GM19455 (cell line): ENCODE data around the gene SIDT1.

Experiments
- ATAC-seq: cut with Tn5 transposase; IDR thresholded peaks from one replicate; pipeline ENCODE4 v1.9.1; 2021; ENCODE audit not compliant: unreplicated experiment

SIDT1 gene

DNA sequence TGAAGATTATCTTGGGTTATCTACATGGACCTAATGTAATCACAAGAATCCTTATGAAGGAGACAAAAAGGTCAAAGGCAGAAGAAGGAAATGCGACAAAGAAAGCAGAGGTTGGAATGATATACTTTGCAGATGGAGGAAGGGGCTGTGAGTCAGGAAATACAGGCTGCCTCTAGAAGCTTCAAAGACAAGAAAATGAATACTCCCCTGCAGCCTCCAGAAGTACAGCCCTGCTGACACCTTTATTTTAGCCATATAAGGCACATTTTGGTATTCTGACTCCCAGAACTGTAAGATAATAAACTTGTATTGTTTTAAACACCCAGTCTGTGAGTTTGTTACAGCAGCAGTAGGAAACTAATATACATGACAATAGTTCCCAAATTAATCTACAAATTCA, 58.6 kb downstream of the SIDT1 start:
- ATAC-seq = no peak

DNA sequence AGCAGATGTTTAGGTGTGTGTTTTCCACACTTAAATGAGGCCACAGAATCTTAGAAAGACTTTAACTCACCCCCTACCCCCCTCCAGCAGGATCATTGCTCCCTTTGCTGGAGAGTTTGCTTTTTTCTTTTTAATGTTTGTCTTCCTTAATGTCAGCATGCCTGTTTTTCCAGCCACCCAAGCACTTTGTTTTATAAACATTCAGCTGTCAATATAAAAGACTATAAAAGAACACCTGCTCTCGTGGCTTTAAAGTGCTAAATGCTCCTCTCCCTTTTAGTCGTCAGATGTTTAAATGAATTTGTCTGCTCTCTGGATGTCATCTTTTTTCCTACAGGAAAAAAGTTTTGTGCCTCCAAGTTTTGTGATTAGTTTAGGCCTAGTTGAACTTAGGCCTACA, 61.7 kb downstream of the SIDT1 start:
- no peak for ATAC-seq

DNA sequence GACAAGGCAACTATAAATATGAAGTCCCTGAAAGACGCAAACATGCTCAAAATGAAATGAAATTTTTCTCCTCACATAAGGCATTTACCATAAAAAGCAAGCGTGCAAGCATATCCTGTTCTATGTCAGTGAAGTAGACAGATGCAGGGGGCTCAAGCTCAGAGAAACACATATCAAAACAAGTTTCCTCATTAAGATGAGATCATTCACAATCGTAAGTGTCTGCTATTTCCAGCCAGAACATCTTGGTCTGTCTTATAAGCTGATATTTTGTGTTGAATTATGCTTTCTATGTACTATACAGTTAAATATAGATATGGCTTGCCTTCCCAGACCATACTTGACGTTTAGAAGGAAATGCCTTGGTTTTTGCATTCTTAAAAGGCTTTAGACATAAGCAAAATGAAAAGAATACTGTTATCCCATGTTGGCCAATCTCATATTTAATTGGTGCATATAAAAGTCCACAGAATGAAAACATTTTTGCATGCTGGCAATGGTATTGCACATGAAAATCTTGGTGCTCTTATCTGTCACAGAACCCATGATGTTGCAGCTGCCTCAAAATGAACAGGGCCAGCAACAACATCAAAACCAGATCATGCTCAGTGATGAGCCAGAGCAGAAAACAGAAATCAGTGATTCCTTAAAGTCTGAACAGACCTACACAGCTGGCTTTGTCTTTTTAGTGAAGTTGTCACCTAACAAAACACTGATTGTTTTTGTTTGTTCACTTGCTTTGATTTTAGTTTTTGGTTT, 65.4 kb downstream of the SIDT1 start:
- no peak for ATAC-seq

- no peak for ATAC-seq
These were observed 68.2 kb downstream of the SIDT1 start for GRCh38 chr3:113600418-113601182.

DNA sequence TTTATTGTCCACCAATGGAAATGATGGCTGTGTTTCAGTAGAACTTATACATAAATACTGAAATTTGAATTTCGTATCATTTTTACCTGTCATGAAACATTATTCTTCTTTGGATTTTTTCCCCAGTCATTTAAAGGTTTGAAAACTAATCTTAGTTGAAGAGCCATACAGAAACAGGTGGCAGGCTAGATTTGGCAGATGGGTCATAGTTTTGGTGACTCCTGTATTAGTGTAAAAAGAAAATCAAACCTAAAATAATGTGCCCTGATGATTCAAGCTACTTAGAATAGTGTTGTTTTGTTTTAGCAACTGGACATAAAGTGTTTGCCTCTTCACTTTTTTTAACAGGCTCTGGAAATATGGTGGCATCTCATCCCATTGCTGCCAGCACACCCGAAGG, 68.9 kb downstream of the SIDT1 start:
- no peak for ATAC-seq

GRCh38 chr3:113602256-113602655, 69.9 kb downstream of the SIDT1 start:
- no peak for ATAC-seq

DNA sequence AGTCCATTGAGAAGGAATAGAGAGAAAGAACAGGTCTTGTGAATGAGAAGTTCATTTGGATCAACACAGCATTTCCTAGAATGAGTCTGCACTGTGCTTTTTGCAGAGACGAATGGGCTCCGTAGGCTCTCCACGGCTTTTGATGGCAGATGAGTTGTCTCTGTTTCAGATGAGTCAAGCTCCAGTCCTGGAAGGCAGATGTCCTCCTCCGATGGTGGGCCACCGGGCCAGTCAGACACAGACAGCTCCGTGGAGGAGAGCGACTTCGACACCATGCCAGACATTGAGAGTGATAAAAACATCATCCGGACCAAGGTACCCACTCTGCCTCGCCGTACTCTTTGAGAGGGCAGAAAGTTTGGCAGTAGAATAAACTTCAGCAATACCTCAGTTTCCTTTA, 70.5 kb downstream of the SIDT1 start:
- ATAC-seq = no peak

- ATAC-seq = peak; percentile 100
These were observed 74.3 kb downstream of the SIDT1 start for GRCh38 chr3:113606539-113607218.

GRCh38 chr3:113607219-113607596, 74.9 kb downstream of the SIDT1 start:
- peak; percentile 21 for ATAC-seq

- no peak for ATAC-seq
These were observed 82.0 kb downstream of the SIDT1 start for GRCh38 chr3:113614402-113614801.

- no peak for ATAC-seq
These were observed 83.6 kb downstream of the SIDT1 start for GRCh38 chr3:113615976-113616375.

- ATAC-seq = no peak
These were observed 85.4 kb downstream of the SIDT1 start for GRCh38 chr3:113617726-113618125.

GRCh38 chr3:113620091-113620490, 87.7 kb downstream of the SIDT1 start:
- no peak for ATAC-seq

DNA sequence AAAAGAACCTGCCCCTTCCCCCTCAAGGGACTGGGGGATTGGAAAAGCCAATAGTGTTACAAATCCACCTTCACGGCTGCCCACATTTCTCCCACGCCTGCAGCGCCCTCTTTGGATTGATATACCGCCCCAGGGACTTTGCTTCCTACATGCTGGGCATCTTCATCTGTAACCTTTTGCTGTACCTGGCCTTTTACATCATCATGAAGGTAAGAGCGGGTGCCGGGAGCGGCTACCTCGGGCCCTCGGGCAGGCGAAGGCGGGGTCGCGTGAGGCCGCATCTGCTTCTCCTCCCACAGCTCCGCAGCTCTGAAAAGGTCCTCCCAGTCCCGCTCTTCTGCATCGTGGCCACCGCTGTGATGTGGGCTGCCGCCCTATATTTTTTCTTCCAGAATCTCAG, 91.0 kb downstream of the SIDT1 start:
- ATAC-seq = no peak

GRCh38 chr3:113623811-113624210, 91.5 kb downstream of the SIDT1 start:
- ATAC-seq = no peak

- no peak for ATAC-seq
These were observed 93.5 kb downstream of the SIDT1 start for GRCh38 chr3:113625834-113626233.

DNA sequence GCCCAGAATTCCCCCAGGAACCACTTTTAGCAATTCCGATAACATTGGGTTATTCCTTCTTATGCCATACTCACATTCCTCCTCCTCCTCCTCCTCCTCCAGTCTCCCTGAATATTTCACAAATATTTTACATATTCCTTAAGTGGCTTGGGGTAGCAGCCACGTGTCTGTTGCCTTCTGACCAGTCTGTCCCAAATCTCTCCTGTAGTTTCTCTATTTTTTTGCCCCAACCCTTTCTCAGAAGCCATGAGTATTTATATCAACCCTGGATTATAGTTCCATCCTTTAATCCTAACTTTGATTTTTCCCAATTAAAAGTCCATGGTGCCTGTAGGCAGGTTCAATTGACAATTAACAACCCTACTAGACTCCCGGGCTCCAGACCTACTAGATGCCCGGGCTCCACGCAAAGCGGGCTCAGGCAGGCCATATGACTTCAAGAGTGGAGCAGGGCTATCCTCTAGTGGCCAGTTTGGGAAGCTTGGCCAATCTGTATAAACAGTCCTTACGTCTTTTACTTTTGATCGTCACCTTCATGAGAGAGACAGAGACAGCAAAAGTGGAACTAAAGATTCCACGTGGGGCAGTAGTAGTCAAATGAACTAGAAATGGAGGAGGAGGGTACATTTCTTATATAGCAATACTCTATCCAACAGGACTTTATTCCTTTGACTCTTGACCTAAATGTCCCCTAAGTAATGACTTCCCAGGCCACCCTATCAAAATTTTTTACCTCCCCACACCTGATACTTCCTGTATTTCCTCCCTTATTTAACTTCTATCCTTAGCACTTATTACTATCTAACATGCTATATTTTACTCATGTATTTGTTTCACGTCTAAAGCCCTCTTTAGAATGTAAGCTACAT, 94.4 kb downstream of the SIDT1 start:
- no peak for ATAC-seq

- no peak for ATAC-seq
These were observed 96.0 kb downstream of the SIDT1 start for GRCh38 chr3:113628316-113628715.

DNA sequence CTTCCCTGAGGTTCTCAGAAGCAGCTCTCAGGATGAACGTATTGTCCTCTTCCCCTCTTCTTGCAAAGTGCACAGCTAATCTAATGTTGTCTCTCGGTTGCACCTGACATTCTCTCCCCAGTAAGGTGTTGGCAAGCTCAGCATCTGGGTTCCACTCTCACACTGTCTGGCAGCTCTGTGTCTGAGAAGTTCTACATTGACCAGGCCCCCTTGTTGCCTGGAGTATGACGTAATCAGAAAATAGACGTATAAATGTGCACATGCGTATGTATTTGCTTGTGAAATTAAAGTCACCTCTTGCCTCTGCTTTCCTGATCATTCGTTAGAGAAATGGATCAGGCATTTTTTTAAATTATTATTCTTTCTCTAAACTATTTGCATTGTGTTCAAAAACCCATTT, 96.4 kb downstream of the SIDT1 start:
- ATAC-seq = no peak

DNA sequence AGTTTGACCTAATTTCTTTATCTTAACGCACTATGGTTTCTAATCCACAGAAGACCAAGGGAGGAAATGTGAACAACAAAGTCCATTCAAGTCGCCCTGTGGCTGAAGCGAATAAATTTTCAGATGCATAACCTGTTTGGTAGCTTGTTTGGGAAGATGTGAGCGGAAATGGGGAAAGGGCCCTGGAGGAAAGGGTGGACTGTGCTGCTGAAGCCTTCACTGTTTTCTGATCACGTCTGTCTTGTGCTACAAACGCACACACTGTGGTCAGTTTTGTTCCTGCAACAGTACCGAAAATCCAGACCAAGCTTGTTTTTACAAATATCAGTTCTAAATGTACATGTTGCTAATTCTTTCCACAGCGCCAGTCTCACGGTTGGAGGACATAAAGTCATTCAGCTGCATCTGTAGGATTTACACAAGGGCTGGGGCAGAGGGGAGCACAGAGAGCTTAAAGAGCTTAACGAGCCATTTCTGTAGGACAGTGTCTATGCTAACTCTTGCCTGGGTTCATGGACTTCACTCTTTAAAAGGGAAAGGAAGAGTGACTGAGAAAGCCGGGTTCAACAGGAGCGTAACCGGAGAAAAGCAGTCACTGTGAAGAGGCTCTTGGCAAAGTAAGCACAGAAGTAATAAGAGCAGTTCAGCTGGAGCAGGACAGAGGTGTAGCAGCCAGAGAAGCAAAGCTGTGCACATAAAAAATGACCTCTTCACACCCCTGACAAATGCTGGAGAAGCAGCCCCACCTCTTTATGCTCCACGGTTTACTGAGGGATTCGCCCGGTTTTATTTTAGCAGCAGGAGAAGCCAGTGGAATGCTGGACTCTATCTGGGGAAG, 97.4 kb downstream of the SIDT1 start:
- ATAC-seq = no peak
